Activated T-cell treated with anti-CD3 and anti-CD28 coated beads, Interleukin-2, amount 50 U/mL, for 72 hours (primary cell): ENCODE data around the gene RUFY4. TPM values are rescaled to one million over a fixed set of nuclear protein-coding genes. Genes with fewer than 3 reads are reported as not detected.

Experiments used
- ATAC-seq, 2 donors: fragments of 150-1000 bp; cut with Tn5 transposase; replicated peaks in 1 of 2; 2 replicates each; pipeline ENCODE4 v1.10.0; 2021; ENCODE audit warnings: moderate library complexity in 2 of 2, mild to moderate bottlenecking in 1 of 2
- DNase-seq, 2 donors: peaks; one replicate each; pipeline ENCODE4 v3.0.0; 2021 to 2022; ENCODE audit warnings: mixed read lengths in 1 of 2
- H3K27ac Mint-ChIP-seq: one replicate; pipeline ENCODE4 v1.8.0; 2022; ENCODE audit warnings: mild to moderate bottlenecking, moderate library complexity, mixed read lengths
- H3K27me3 Mint-ChIP-seq: one replicate; pipeline ENCODE4 v1.8.0; 2022; ENCODE audit warnings: low read depth, mixed read lengths
- H3K36me3 Mint-ChIP-seq, 2 donors: one replicate each; pipeline ENCODE4 v1.8.0; 2022; ENCODE audit warnings: mixed read lengths in 2 of 2, mild to moderate bottlenecking in 1 of 2; ENCODE audit not compliant: insufficient read depth in 2 of 2
- H3K4me1 Mint-ChIP-seq: one replicate; pipeline ENCODE4 v1.8.0; 2022; ENCODE audit warnings: low read depth, mixed read lengths
- H3K4me3 Mint-ChIP-seq, 2 donors: one replicate each; pipeline ENCODE4 v1.8.0; 2022; ENCODE audit warnings: mild to moderate bottlenecking in 2 of 2, mixed read lengths in 2 of 2, moderate library complexity in 2 of 2
- H3K9me3 Mint-ChIP-seq, 2 donors: one replicate each; pipeline ENCODE4 v1.8.0; 2022; ENCODE audit warnings: mixed read lengths in 2 of 2
- total RNA-seq, 2 donors: library from RNA; stranded (reverse); gene quantifications; one replicate each; pipeline ENCODE4 v1.2.3, GENCODE V29; 2022

RUFY4 gene
- total RNA-seq, 2 donors from 2014 or later = 0.84 to 1.9 TPM

- no peak overlapping the region for H3K4me3 Mint-ChIP-seq
- DNase-seq (no peak), ATAC-seq (no peak)
- peaks cover 8% of the 10 kb centered on the region for H3K4me1 Mint-ChIP-seq
- H3K9me3 Mint-ChIP-seq = no peaks in the 10 kb centered on the region
- no peak overlapping the region for H3K27ac Mint-ChIP-seq
- H3K27me3 Mint-ChIP-seq = peaks cover 28% of the 10 kb centered on the region
- H3K36me3 Mint-ChIP-seq = no peaks in the 10 kb centered on the region
These were observed 61.3 kb downstream of the RUFY4 start for GRCh38 chr2:218130377-218130776.

- Mint-ChIP-seq H3K27ac (no peak overlapping the region), H3K4me1 (peaks cover 4% of the 10 kb centered on the region), H3K4me3 (no peak overlapping the region), H3K9me3 (no peaks in the 10 kb centered on the region), H3K36me3 (no peaks in the 10 kb centered on the region), H3K27me3 (peaks cover 28% of the 10 kb centered on the region)
- DNase-seq = no peak
- ATAC-seq = no peak
These were observed 61.8 kb downstream of the RUFY4 start for GRCh38 chr2:218130822-218131221.

GRCh38 chr2:218137514-218137913 lies 68.5 kb downstream of the RUFY4 start:
- Mint-ChIP-seq H3K4me3 (no peak overlapping the region), H3K9me3 (no peaks in the 10 kb centered on the region), H3K4me1 (no peaks in the 10 kb centered on the region), H3K27me3 (peaks cover 35% of the 10 kb centered on the region), H3K36me3 (no peaks in the 10 kb centered on the region), H3K27ac (no peak overlapping the region)
- DNase-seq (no peak), ATAC-seq (no peak)

- Mint-ChIP-seq H3K9me3 (no peaks in the 10 kb centered on the region), H3K4me3 (no peak overlapping the region), H3K36me3 (no peaks in the 10 kb centered on the region), H3K27ac (no peak overlapping the region), H3K27me3 (peaks cover 35% of the 10 kb centered on the region), H3K4me1 (no peaks in the 10 kb centered on the region)
- ATAC-seq (no peak), DNase-seq (no peak)
These were observed 69.0 kb downstream of the RUFY4 start for GRCh38 chr2:218138047-218138446.

Other genes with a start within 250 kb of the RUFY4 start
- under 1 TPM; 0.65 to 0.93 TPM for gene TNS1, start 66.3 kb upstream of the RUFY4 start, total RNA-seq
- under 1 TPM; 0.25 to 0.48 TPM for gene CXCR2, start 56.8 kb downstream of the RUFY4 start, total RNA-seq
- not detected for gene CXCR1, start 97.7 kb downstream of the RUFY4 start, total RNA-seq
- gene ARPC2, start 147.9 kb downstream of the RUFY4 start, total RNA-seq = 100 to 1,000 TPM; 517 to 533 TPM
- gene GPBAR1, start 191.8 kb downstream of the RUFY4 start, total RNA-seq = 1 to 10 TPM in 1 of 2 donors, under 1 TPM in 1; 0.76 to 1.4 TPM
- gene AAMP, start 200.9 kb downstream of the RUFY4 start, total RNA-seq = 10 to 100 TPM; 51.7 to 63.0 TPM
- 10 to 100 TPM; 14.7 to 17.7 TPM for gene PNKD, start 201.3 kb downstream of the RUFY4 start, total RNA-seq
- gene TMBIM1, start 223.2 kb downstream of the RUFY4 start, total RNA-seq = 10 to 100 TPM; 64.5 to 75.1 TPM